ENCODE measurements around the gene CROCC. TPM values are rescaled to one million over a fixed set of nuclear protein-coding genes. Genes with fewer than 3 reads are reported as not detected.
A peak's percentile ranks its signal among the peaks of the same experiment; 100 is the strongest.
"Not testable (repeated sequence)": the region's sequence is repeated elsewhere in the genome, so short reads cannot be mapped to it uniquely, and the experiment has no call there.

CROCC gene, protein sequence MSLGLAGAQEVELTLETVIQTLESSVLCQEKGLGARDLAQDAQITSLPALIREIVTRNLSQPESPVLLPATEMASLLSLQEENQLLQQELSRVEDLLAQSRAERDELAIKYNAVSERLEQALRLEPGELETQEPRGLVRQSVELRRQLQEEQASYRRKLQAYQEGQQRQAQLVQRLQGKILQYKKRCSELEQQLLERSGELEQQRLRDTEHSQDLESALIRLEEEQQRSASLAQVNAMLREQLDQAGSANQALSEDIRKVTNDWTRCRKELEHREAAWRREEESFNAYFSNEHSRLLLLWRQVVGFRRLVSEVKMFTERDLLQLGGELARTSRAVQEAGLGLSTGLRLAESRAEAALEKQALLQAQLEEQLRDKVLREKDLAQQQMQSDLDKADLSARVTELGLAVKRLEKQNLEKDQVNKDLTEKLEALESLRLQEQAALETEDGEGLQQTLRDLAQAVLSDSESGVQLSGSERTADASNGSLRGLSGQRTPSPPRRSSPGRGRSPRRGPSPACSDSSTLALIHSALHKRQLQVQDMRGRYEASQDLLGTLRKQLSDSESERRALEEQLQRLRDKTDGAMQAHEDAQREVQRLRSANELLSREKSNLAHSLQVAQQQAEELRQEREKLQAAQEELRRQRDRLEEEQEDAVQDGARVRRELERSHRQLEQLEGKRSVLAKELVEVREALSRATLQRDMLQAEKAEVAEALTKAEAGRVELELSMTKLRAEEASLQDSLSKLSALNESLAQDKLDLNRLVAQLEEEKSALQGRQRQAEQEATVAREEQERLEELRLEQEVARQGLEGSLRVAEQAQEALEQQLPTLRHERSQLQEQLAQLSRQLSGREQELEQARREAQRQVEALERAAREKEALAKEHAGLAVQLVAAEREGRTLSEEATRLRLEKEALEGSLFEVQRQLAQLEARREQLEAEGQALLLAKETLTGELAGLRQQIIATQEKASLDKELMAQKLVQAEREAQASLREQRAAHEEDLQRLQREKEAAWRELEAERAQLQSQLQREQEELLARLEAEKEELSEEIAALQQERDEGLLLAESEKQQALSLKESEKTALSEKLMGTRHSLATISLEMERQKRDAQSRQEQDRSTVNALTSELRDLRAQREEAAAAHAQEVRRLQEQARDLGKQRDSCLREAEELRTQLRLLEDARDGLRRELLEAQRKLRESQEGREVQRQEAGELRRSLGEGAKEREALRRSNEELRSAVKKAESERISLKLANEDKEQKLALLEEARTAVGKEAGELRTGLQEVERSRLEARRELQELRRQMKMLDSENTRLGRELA (N-terminal part only)
- 10 to 100 TPM; 21.2 to 24.5 TPM for total RNA-seq

DNA sequence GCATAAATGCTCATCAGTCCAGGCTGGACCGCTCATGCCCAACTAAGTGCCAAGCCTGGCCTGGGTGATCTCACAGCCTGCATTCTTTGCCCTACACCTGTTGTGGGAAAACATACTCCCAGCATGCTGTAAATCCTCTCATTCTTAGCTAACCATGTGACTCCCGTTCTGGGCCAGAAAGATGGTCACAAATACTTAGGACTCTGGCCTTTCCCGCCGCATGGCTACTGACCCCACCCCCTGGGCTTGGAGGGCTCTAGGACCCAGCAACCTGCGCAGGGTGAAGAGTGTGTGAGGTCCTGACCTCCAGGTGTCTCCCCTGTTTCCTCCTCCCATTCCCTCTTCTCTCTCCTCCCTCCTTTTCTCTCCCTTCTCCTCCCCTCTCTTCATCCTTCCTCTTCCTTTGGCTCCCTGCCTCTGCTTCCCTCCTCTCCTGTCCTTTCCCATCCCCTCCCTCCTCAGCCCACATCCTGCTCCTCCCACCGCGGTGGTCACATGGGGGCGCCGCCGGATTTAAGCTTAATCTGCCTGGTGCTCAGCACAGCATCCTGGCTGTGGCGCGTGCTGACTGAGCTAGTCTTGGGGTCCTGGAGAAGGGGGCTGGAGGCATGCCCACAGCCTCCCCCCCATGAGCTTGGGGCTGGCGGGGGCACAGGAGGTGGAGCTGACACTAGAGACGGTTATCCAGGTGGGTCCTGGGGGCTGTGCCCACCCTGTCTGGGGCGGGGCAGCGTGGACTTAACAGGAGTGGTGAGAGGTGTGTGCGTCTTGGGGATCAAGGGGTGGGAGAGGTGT is at the start of gene CROCC:
Gene CROCC, plus strand, starts transcription at position 541 of the 795 bp plus-strand sequence. Its CDS starts 88 bp downstream, at position 629.
- H3K4me1 Mint-ChIP-seq = peaks cover 15% of the 10 kb centered on the region
- H3K4me3 Mint-ChIP-seq = peak within 1 kb of the TSS; percentile 59
- no peaks in the 10 kb centered on the region for H3K27me3 Mint-ChIP-seq
- peak within 1 kb of the TSS; percentile 78 for H3K27ac Mint-ChIP-seq
- peak; percentile 61 for ATAC-seq (replicated peaks)
- H3K36me3 Mint-ChIP-seq (ENCODE audit: low read depth) = no peaks in the 10 kb centered on the region
- H3K9me3 Mint-ChIP-seq = no peaks in the 10 kb centered on the region

GRCh38 chr1:16872152-16873075 is 49.3 kb upstream of the CROCC start:
- H3K9me3 Mint-ChIP-seq; H3K27ac Mint-ChIP-seq; H3K36me3 Mint-ChIP-seq (ENCODE audit: low read depth); H3K4me1 Mint-ChIP-seq: not testable (repeated sequence)
- peaks cover 42% of the 10 kb centered on the region for H3K27me3 Mint-ChIP-seq
- peak; percentile 72 for ATAC-seq (replicated peaks)
- H3K4me3 Mint-ChIP-seq = peak overlapping the region; percentile 74

GRCh38 chr1:16873076-16873879 is 48.5 kb upstream of the CROCC start:
- H3K4me1 Mint-ChIP-seq; H3K27ac Mint-ChIP-seq; H3K36me3 Mint-ChIP-seq (ENCODE audit: low read depth); H3K9me3 Mint-ChIP-seq: not testable (repeated sequence)
- Mint-ChIP-seq H3K4me3 (peak overlapping the region; percentile 74), H3K27me3 (peaks cover 42% of the 10 kb centered on the region)
- ATAC-seq (replicated peaks) = peak; percentile 46

DNA sequence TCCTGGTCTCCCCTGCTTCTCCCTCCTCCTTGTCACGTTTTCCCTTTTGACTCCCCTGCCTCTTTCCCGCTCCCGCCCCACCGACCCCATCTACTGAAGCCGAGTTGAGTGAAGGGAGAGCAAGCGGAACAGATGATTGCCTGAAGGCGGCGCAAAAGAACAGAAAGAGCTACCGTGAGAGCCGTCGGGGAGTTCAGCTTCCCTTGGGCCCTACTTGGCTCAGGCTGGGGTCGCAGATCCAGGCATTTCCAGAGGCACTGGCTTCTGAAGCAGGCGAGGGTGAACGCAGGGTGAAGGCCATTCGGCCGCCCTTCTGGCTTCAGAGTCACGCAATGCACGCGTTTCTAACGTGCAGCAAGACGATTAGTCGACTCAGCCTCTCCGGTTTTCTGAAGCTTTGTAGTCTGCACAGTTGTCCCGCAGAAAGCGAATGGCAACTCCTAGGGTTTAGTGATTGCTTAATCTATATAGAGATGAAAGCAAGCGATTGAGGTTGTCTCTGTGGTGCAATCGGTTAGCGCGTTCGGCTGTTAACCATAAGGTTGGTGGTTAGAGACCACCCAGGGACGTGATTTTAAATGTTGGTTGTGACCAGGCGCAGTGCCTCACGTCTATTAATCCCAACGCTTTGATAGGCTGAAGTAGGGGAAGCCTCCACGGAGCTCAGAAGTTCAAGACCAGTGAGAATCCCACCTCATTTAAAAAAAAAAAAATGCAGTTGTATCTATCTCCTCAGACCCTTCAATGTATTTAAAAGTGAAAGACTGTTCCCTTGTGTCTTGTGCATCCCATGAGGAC is 46.6 kb upstream of the CROCC start:
- not testable (repeated sequence) for H3K36me3 Mint-ChIP-seq (ENCODE audit: low read depth); H3K9me3 Mint-ChIP-seq; ATAC-seq (replicated peaks); H3K4me1 Mint-ChIP-seq; H3K27ac Mint-ChIP-seq; H3K4me3 Mint-ChIP-seq
- H3K27me3 Mint-ChIP-seq = peaks cover 39% of the 10 kb centered on the region

- H3K9me3 Mint-ChIP-seq; H3K4me3 Mint-ChIP-seq; H3K36me3 Mint-ChIP-seq (ENCODE audit: low read depth); ATAC-seq (replicated peaks); H3K27ac Mint-ChIP-seq; H3K4me1 Mint-ChIP-seq: not testable (repeated sequence)
- peaks cover 32% of the 10 kb centered on the region for H3K27me3 Mint-ChIP-seq
Observed at GRCh38 chr1:16881742-16882141, 40.0 kb upstream of the CROCC start.

DNA sequence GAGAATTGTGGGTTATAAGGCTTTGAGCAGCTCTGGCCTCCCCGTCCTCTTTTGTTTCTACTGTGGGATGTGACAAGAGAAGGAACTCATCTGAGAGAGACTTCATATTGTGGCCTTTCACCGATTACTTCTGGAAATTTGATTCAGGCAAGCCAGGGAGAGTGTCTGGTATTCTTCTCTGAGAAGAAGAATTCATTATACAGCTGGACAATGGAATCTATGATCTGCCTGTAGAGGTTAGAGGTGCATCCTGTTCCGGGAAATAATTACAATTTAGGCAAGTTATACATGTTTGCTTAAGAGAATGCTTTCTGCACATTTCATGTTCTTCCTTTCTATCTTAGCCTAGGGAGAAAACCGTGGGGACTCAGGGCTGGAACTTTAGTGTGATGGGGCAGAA is 38.7 kb upstream of the CROCC start:
- no peak for ATAC-seq (replicated peaks)
- H3K27me3 Mint-ChIP-seq = peaks cover 27% of the 10 kb centered on the region
- H3K4me3 Mint-ChIP-seq = no peak overlapping the region
- no peaks in the 10 kb centered on the region for H3K36me3 Mint-ChIP-seq (ENCODE audit: low read depth)
- H3K27ac Mint-ChIP-seq = no peak overlapping the region
- H3K9me3 Mint-ChIP-seq = no peaks in the 10 kb centered on the region
- H3K4me1 Mint-ChIP-seq = no peaks in the 10 kb centered on the region

DNA sequence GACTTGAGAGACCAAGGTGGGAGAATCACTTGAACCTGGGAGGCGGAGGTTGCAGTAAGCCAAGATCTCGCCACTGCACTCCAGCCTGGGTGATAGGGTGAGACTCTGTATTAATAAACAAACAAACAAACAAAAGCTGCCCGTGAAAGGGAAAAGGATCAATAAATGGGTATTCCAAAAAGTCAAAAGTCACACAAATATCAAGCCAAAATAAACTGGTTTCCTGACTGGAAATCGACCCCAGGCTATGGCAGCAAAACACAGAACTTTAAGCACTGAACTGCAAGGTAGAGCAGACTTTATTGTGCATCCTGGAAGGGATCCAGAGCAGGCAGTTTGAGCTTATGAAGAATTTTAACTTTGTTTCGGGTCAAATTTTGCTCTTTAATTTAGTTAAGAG is 37.2 kb upstream of the CROCC start:
- not testable (repeated sequence) for ATAC-seq (replicated peaks); H3K4me1 Mint-ChIP-seq; H3K36me3 Mint-ChIP-seq (ENCODE audit: low read depth); H3K4me3 Mint-ChIP-seq; H3K27ac Mint-ChIP-seq; H3K9me3 Mint-ChIP-seq
- H3K27me3 Mint-ChIP-seq = peaks cover 27% of the 10 kb centered on the region

GRCh38 chr1:16886860-16887605 is 34.7 kb upstream of the CROCC start:
- H3K4me1 Mint-ChIP-seq = peaks cover 5% of the 10 kb centered on the region
- H3K27ac Mint-ChIP-seq = no peak overlapping the region
- H3K9me3 Mint-ChIP-seq = no peaks in the 10 kb centered on the region
- H3K36me3 Mint-ChIP-seq (ENCODE audit: low read depth) = no peaks in the 10 kb centered on the region
- ATAC-seq (replicated peaks) = no peak
- no peak overlapping the region for H3K4me3 Mint-ChIP-seq
- H3K27me3 Mint-ChIP-seq = peaks cover 21% of the 10 kb centered on the region

GRCh38 chr1:16888860-16889816 is 32.6 kb upstream of the CROCC start:
- Mint-ChIP-seq H3K27ac (peak overlapping the region; percentile 91), H3K4me1 (peaks cover 5% of the 10 kb centered on the region), H3K36me3 (ENCODE audit: low read depth) (no peaks in the 10 kb centered on the region), H3K9me3 (no peaks in the 10 kb centered on the region), H3K27me3 (peaks cover 4% of the 10 kb centered on the region), H3K4me3 (peak overlapping the region; percentile 87)
- ATAC-seq (replicated peaks) = peak; percentile 86

GRCh38 chr1:16890539-16891021 is 31.2 kb upstream of the CROCC start:
- not testable (repeated sequence) for H3K4me1 Mint-ChIP-seq; H3K36me3 Mint-ChIP-seq (ENCODE audit: low read depth); H3K27ac Mint-ChIP-seq; H3K27me3 Mint-ChIP-seq; H3K9me3 Mint-ChIP-seq; ATAC-seq (replicated peaks)
- H3K4me3 Mint-ChIP-seq = peak overlapping the region; percentile 87
